ENCODE results near the gene PPP1R1B. TPM values are rescaled to one million over a fixed set of nuclear protein-coding genes. Genes with fewer than 3 reads are reported as not detected.

Gene PPP1R1B
- total RNA-seq, 1 donor from 2014 or later, result 0.12 TPM

DNA sequence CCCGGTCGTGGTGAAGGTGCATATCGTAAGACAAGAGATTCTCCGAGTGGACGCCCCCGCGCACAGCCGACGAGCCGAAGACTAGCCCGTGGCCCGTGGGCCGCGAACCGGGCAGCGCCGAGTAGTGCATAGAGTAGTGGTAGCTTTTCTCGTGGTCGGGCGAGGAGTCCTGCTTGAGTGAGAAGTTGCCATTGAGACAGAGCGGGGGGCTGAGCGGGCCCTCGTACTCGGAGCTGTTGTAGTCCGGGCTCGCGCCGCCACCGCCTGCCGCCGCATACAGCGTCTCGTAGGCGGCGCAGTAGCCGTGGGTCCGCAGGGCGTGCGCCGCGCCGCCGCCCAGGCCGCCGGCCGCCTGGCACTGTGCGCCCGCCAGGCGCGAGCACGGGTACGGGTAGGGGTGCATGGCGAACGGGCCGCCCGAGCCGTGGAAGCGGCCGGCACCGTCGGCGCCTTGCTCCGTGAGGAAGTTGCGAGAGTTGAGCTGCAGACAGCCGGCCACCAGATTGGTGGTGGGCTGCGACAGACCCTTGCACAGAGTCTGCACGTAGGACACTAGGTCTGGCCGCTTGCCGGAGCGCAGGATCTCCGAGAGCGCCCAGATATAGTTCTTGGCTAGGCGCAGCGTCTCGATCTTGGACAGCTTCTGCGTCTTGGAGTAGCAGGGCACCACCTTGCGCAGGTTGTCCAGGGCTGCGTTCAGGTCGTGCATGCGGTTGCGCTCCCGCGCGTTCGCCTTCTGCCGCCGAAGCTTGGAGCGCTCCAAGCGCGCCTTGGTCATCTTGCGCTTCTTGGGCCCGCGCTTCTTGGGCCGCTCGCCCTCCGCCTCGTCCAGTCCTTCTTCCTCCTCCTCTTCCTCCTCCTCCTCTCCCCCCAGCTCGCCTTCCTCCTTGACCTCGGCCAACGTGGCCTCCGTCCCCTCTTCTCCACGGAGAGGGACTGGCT, 21.0 kb upstream of the PPP1R1B start:
- Mint-ChIP-seq H3K4me3 (ENCODE audit: unreplicated experiment) (peak overlapping the region; percentile 28), H3K27ac (ENCODE audit: unreplicated experiment) (no peak overlapping the region), H3K27me3 (ENCODE audit: low read depth) (peaks cover 63% of the 10 kb centered on the region), H3K36me3 (ENCODE audit: low read depth) (no peaks in the 10 kb centered on the region), H3K9me3 (ENCODE audit: low read depth) (no peaks in the 10 kb centered on the region), H3K4me1 (ENCODE audit: low read depth) (peaks cover 7% of the 10 kb centered on the region)
- TF ChIP-seq, protein P1, sequence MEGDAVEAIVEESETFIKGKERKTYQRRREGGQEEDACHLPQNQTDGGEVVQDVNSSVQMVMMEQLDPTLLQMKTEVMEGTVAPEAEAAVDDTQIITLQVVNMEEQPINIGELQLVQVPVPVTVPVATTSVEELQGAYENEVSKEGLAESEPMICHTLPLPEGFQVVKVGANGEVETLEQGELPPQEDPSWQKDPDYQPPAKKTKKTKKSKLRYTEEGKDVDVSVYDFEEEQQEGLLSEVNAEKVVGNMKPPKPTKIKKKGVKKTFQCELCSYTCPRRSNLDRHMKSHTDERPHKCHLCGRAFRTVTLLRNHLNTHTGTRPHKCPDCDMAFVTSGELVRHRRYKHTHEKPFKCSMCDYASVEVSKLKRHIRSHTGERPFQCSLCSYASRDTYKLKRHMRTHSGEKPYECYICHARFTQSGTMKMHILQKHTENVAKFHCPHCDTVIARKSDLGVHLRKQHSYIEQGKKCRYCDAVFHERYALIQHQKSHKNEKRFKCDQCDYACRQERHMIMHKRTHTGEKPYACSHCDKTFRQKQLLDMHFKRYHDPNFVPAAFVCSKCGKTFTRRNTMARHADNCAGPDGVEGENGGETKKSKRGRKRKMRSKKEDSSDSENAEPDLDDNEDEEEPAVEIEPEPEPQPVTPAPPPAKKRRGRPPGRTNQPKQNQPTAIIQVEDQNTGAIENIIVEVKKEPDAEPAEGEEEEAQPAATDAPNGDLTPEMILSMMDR (IDR thresholded peaks at IDR 0.05), result no peak
- no peak for DNase-seq (ENCODE audit: low spot score)

DNA sequence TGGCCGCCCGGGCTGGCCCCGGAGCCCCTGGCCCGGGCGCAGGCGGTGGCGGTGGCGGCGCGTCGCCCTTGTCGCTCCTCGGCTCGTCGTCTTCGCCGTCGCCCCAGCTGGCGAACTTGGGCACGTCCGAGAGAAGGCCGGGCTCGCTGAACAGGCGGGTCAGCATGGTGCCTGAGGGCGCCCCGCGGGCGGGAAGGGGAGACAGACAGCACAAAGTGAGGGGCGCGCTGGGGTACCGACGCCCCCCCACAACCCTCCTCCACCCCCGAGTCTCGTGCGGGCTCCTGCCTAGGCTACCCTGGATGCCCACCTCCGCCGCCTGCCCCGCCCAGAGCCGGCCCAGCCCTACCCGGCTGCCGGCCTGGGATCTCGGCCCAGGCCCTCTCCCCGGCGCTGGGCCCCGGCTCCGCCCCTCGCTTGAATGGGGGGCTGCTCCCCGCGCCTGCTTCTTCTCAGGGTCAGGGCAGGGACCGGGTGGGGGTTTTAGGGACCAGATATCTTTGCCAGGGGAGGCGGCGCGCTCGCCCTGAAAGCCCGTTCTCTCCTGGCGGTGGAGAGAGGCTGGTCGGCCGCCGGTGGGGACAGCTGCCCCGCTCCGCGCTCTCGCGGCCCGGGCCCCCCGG, 20.2 kb upstream of the PPP1R1B start:
- peaks cover 63% of the 10 kb centered on the region for H3K27me3 Mint-ChIP-seq (ENCODE audit: low read depth)
- no peaks in the 10 kb centered on the region for H3K36me3 Mint-ChIP-seq (ENCODE audit: low read depth)
- H3K9me3 Mint-ChIP-seq (ENCODE audit: low read depth), result no peaks in the 10 kb centered on the region
- no peak for DNase-seq (ENCODE audit: low spot score)
- H3K4me3 Mint-ChIP-seq (ENCODE audit: unreplicated experiment), result no peak overlapping the region
- no peak overlapping the region for H3K27ac Mint-ChIP-seq (ENCODE audit: unreplicated experiment)
- TF ChIP-seq, protein P1 (IDR thresholded peaks at IDR 0.05), result no peak
- peaks cover 7% of the 10 kb centered on the region for H3K4me1 Mint-ChIP-seq (ENCODE audit: low read depth)

DNA sequence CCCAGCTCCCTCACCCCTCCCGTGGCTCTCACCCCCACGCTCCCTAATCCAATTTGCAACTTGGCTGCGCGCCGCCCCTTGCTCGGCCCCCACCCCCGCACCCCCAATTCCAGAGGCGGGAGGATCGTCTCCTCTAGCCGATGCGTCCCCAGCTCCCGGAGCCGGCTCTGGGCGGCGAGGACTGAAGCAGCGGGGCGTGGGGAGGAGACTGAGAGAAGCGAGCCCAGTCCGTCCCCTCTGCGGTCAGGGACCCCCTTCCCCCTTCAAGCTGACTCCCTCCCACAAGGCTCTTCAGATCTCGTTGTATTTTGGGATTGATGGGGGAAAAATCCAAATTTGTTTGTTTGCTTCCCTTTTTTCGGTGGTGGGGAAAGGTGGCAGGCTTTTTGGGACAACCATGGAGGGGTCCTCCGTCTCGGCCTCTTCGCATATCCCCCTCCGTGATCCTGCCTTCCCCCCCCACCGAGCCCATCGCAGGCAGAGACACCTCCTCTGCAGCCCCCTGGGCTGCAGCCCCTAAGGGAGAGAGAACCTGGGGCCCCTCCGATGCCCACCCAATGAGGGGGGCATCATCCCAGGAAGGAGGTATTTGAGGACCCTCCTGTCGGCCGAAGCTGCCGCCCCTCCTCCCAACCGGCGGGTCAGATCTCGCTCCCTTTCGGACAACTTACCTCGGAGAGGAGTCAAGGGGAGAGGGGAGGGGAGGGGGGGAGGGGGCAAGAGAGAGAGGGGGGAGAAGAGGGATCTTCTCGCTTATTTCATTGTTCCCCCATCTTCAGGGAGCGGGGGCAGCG, 19.5 kb upstream of the PPP1R1B start:
- H3K9me3 Mint-ChIP-seq (ENCODE audit: low read depth), result no peaks in the 10 kb centered on the region
- peaks cover 7% of the 10 kb centered on the region for H3K4me1 Mint-ChIP-seq (ENCODE audit: low read depth)
- TF ChIP-seq, protein P1 (IDR thresholded peaks at IDR 0.05), result no peak
- no peak overlapping the region for H3K4me3 Mint-ChIP-seq (ENCODE audit: unreplicated experiment)
- no peak overlapping the region for H3K27ac Mint-ChIP-seq (ENCODE audit: unreplicated experiment)
- no peak for DNase-seq (ENCODE audit: low spot score)
- no peaks in the 10 kb centered on the region for H3K36me3 Mint-ChIP-seq (ENCODE audit: low read depth)
- H3K27me3 Mint-ChIP-seq (ENCODE audit: low read depth), result peaks cover 57% of the 10 kb centered on the region

DNA sequence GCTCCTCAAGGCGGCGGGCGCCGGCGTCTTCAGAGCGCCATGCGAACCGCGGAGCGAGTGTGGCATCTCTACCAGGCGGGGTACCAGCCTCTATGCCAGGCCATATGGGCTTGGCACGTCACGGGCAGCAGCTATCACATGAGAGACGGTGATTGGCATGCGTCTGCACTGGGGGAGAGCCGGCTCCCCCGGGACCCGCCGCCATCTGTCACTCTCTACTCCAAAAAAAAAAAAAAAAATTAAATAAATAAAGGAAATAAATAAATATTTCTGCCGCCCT, 19.0 kb upstream of the PPP1R1B start, which contains the start of gene NEUROD2:
NEUROD2 (minus strand) TSS at position 70 of the 280 bp plus-strand sequence. CDS start 1,321 bp downstream, outside the sequence.
- H3K27me3 Mint-ChIP-seq (ENCODE audit: low read depth), result peaks cover 53% of the 10 kb centered on the region

More for the DNA sequence above, 19.0 kb upstream of the PPP1R1B start, which contains the start of gene NEUROD2:
- TF ChIP-seq, protein P1 (IDR thresholded peaks at IDR 0.05), result no peak
- DNase-seq (ENCODE audit: low spot score), result no peak
- H3K9me3 Mint-ChIP-seq (ENCODE audit: low read depth), result no peaks in the 10 kb centered on the region
- H3K36me3 Mint-ChIP-seq (ENCODE audit: low read depth), result no peaks in the 10 kb centered on the region
- peaks cover 7% of the 10 kb centered on the region for H3K4me1 Mint-ChIP-seq (ENCODE audit: low read depth)
- no peak within 1 kb of the TSS for H3K27ac Mint-ChIP-seq (ENCODE audit: unreplicated experiment)
- no peak within 1 kb of the TSS for H3K4me3 Mint-ChIP-seq (ENCODE audit: unreplicated experiment)

Data from chondrocyte (in vitro differentiated cells).